Neutrophil (primary cell): ENCODE results near the gene TRMT1.

ENCODE experiments used
- H3K27ac ChIP-seq: fragments of 200-600 bp; sonication (generic); 2 replicates; pipeline ENCODE4 v1.5.1; 2016; ENCODE audit warnings: mild to moderate bottlenecking, moderate library complexity
- H3K27me3 ChIP-seq: fragments of 200-600 bp; sonication (generic); 2 replicates; pipeline ENCODE4 v1.6.0; 2016; ENCODE audit warnings: mild to moderate bottlenecking
- H3K36me3 ChIP-seq: fragments of 200-600 bp; sonication (generic); 2 replicates; pipeline ENCODE4 v1.5.1; 2017
- H3K4me1 ChIP-seq, 2 experiments: fragments of 200-600 bp in 1 of 2; sonication (generic) in 1 of 2; 1 replicate in 1 of 2; 2 replicates in 1 of 2; pipeline versions ENCODE4 v1.5.1 to v1.6.1; 2013 to 2016; ENCODE audit warnings: low read depth in 1 of 2, low read length in 1 of 2, mild to moderate bottlenecking in 1 of 2, moderate library complexity in 1 of 2; ENCODE audit not compliant: control insufficient read depth in 1 of 2, insufficient read depth in 1 of 2
- H3K4me3 ChIP-seq, 2 experiments: fragments of 200-600 bp in 1 of 2; sonication (generic) in 1 of 2; 1 replicate in 1 of 2; 2 replicates in 1 of 2; pipeline ENCODE4 v1.5.1; 2013 to 2016; ENCODE audit warnings: low read depth in 1 of 2, low read length in 1 of 2, mild to moderate bottlenecking in 1 of 2, moderate library complexity in 1 of 2
- H3K9me3 ChIP-seq: fragments of 200-600 bp; sonication (generic); 2 replicates; pipeline ENCODE4 v1.5.1; 2016
- CTCF ChIP-seq: fragments of 200-600 bp; sonication (generic); IDR thresholded peaks from 2 replicates; pipeline ENCODE4 v1.5.1; 2016; ENCODE audit warnings: antibody characterized with exemption

Gene TRMT1

GRCh38 chr19:13078381-13078780 lies 38.2 kb downstream of the TRMT1 start:
- H3K4me3 ChIP-seq, result no peak overlapping the region
- peaks cover 12% of the 10 kb centered on the region for H3K27me3 ChIP-seq
- TF ChIP-seq CTCF, result no peak
- no peaks in the 10 kb centered on the region for H3K36me3 ChIP-seq
- no peaks in the 10 kb centered on the region for H3K9me3 ChIP-seq
- H3K4me1 ChIP-seq, result peaks cover 0 to 7% of the 10 kb centered on the region in 2 experiments
- H3K27ac ChIP-seq, result no peak overlapping the region

- H3K4me1 ChIP-seq, result peaks cover 0 to 7% of the 10 kb centered on the region in 2 experiments
- H3K4me3 ChIP-seq, result no peak overlapping the region
- H3K27ac ChIP-seq, result no peak overlapping the region
- no peaks in the 10 kb centered on the region for H3K36me3 ChIP-seq
- TF ChIP-seq CTCF, result no peak
- H3K27me3 ChIP-seq, result peaks cover 12% of the 10 kb centered on the region
- H3K9me3 ChIP-seq, result no peaks in the 10 kb centered on the region
Measured at GRCh38 chr19:13077240-13077639, 39.3 kb downstream of the TRMT1 start.

- H3K9me3 ChIP-seq, result no peaks in the 10 kb centered on the region
- TF ChIP-seq CTCF, result no peak
- H3K36me3 ChIP-seq, result no peaks in the 10 kb centered on the region
- H3K27me3 ChIP-seq, result peaks cover 12% of the 10 kb centered on the region
- no peak overlapping the region for H3K27ac ChIP-seq
- H3K4me3 ChIP-seq, result no peak overlapping the region
- H3K4me1 ChIP-seq, result peaks cover 0 to 7% of the 10 kb centered on the region in 2 experiments
Measured at GRCh38 chr19:13076787-13077186, 39.8 kb downstream of the TRMT1 start.

- Histone ChIP-seq H3K4me1 (peaks cover 0 to 7% of the 10 kb centered on the region in 2 experiments), H3K27me3 (peaks cover 8% of the 10 kb centered on the region), H3K4me3 (no peak overlapping the region), H3K27ac (no peak overlapping the region), H3K9me3 (no peaks in the 10 kb centered on the region), H3K36me3 (no peaks in the 10 kb centered on the region)
- TF ChIP-seq CTCF, result no peak
Measured at GRCh38 chr19:13076320-13076719, 40.2 kb downstream of the TRMT1 start.

GRCh38 chr19:13074378-13074777 lies 42.2 kb downstream of the TRMT1 start:
- H3K4me3 ChIP-seq, result no peak overlapping the region
- no peaks in the 10 kb centered on the region for H3K9me3 ChIP-seq
- no peak overlapping the region for H3K27ac ChIP-seq
- H3K27me3 ChIP-seq, result peaks cover 14% of the 10 kb centered on the region
- H3K36me3 ChIP-seq, result no peaks in the 10 kb centered on the region
- peaks cover 0 to 4% of the 10 kb centered on the region in 2 experiments for H3K4me1 ChIP-seq
- no peak for TF ChIP-seq CTCF

GRCh38 chr19:13073263-13073662 lies 43.3 kb downstream of the TRMT1 start:
- no peak for TF ChIP-seq CTCF
- Histone ChIP-seq H3K27me3 (peaks cover 14% of the 10 kb centered on the region), H3K36me3 (no peaks in the 10 kb centered on the region), H3K4me3 (no peak overlapping the region), H3K27ac (no peak overlapping the region), H3K9me3 (no peaks in the 10 kb centered on the region), H3K4me1 (no peaks in the 10 kb centered on the region)
